Inflammatory macrophage treated with lipopolysaccharide for 4 hours (primary cell): ENCODE results near the gene KCNQ1.

Source experiments
- DNase-seq: peaks from one replicate; pipeline ENCODE4 v3.0.0-alpha.2; 2020

The KCNQ1 gene

DNA sequence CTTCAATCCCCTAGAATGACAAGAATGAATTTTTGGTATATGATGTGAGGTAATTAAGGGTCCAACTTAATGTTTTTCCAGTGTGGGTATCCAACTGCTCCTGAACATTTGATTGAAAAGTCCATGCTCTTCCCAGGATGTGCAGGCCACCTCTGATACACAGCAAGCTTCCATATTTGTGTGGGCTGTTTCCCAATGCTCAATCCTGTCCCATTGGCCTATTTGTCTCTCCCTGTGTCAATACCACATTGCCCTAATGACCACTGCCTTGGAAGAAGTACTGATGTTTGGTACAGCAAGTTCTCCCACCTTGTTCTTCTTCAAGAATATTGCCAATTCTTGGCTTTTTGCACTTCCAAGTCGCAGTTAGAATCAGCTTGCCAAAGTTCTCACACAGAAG is 212.1 kb downstream of the KCNQ1 start:
- no peak for DNase-seq

- no peak for DNase-seq
Measured at GRCh38 chr11:2657697-2658284, 213.0 kb downstream of the KCNQ1 start.

DNA sequence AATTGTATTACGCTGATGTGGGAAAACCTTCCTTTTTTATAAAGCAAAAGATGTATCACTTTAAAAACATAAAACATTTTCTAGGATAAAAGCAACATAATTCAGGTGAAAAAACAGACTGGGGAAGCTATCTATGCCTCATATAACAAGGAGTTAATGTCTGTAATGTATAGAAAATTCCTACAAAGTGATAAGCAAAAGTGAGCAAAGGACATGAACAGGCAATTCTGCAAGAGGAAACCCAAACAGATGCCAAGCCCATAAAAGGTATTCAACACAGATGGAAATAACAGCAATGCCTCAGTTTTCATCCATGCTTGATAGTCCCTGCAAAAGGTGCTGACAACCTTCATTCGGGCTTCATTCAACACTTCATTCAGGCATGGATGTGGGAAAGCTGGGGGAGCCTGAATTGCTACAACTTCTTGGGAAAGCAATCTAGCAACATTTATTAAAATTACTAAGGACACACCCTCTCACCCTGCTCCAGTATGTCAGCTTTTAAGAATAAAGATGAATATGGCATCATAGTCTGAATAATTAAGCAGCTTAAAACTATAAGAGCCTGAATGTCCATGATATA is 215.6 kb downstream of the KCNQ1 start:
- DNase-seq, result no peak

DNA sequence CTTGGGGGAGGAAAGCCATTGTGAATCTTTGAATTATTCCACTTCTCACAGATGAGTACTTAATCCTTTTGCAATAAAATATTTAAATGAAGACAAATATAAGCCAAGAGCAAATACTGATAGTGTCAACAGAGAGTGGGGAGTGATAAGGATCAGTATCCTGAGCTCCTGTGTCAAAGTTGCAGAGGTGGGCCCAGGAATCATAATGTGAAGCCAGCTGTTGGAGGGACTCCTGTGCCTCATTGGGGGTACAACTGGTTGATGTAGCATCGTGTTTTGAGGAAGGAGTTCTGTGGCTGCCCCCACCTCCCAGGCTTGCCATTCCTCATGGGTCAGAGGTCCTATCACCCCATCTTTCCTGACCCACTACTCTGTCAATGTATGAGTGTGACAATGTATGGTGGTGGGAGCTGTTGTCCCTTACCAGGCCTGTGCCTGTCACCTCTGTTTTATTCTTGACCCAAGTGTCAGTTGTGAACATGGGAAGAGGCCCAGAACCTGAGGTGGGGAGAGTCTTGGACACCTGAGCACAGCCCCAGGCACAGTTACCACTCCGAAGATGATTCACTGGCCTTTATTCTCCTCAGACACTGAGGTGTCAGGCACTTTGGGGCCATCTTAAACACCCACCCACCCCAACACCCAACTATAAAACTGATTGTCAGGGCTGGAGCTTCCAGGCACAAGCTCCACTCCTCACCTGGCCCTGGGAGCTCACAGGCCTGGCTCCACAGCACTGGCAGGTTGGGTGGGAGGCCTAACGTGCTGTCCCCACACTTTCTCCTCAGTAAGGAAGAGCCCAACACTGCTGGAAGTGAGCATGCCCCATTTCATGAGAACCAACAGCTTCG is 216.6 kb downstream of the KCNQ1 start:
- no peak for DNase-seq

DNA sequence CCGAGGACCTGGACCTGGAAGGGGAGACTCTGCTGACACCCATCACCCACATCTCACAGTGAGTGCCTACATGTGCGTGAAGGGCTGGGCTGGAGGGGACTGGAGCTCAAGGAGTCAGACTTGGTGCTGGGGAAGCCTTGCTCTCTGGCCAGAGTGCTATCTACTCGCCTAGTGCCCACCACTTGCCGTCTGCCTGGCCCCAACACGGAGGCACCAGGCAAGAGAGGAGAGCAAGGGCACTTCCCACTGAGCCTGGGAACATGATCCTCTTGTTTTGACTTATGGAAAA is 217.2 kb downstream of the KCNQ1 start:
- no peak for DNase-seq

DNA sequence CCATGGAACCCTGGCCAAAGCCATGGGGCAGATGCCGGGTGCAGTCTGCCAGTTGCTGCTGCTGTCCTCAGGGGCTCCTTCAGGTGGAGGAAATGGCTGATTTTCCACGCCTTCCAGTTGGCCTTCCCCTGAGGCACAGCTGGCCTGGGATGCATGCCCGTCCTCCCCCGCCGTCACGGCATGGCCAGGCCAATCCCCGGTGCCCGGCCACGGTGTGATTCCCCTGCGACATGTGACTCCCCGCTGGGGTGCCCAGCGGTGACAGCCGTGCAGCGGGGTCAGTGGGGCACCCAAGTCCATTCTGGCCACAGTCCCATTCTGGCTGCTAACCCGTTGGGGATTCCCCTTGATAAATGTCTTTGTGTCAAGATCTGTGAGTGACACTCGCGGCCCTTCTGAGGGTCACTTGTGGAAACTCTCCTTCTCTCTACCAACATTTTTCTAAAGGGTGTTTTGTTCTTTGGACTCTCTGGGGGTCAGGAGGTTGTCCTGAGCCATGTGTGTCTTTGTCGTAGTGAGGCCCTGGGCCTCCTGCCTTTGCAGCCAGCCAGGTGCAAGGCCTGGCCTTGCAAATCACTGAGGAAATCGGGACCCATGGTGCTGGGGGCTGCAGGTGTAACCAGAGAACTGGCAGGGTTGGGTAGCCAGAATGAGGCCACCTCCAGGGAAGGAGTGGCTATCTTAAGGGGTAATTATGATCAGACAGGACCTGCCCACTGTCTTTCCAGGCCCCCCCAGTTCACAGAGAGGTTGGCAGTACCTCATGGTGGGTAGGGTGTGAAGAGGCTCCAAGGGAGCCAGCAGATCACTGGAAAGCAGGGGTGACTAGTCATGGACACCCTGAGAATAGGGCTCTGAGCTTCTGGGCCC is 217.9 kb downstream of the KCNQ1 start:
- DNase-seq, result no peak

DNA sequence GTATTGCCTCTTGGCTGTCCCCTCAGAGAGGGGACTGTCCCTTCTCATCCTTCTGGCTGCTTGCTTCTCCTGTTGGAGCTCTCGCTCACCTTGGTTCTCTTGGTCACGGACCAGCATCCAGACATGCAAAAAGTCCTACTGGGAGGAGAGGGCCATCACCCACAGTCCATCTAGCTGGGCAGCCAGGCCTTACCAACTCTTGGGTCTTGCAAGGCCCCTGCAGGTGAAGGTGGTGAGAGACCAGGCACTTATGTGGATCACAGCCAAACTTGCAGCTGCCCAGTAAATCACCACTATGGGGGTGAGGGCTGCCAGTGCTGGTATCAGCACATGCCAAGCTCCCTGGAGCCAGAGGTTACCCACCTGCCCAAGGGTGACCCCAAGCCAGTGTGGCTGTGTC is 218.7 kb downstream of the KCNQ1 start:
- no peak for DNase-seq

DNA sequence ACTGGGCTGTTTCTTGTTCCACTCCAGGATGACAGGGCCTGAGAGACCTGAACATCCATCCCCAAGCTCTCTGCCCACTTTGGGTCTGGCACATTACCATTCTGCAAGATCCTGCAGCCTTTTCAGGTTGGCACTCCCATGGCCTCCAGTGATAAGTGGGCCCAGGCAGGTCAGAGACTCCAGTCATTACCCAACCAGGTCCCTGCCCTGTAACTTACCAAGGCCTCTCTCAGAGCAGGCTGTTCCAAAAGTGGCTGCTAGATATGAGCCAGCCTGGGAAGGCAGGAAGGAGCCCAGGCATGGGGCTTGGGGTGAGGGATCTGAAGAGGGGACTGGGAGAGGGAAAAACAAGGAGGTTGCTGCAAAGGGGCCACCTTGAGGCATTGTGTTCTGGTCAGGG is 219.1 kb downstream of the KCNQ1 start:
- DNase-seq, result no peak

- DNase-seq, result no peak
Measured at GRCh38 chr11:2664376-2664775, 219.6 kb downstream of the KCNQ1 start.

GRCh38 chr11:2664791-2665525 is 220.2 kb downstream of the KCNQ1 start:
- no peak for DNase-seq

DNA sequence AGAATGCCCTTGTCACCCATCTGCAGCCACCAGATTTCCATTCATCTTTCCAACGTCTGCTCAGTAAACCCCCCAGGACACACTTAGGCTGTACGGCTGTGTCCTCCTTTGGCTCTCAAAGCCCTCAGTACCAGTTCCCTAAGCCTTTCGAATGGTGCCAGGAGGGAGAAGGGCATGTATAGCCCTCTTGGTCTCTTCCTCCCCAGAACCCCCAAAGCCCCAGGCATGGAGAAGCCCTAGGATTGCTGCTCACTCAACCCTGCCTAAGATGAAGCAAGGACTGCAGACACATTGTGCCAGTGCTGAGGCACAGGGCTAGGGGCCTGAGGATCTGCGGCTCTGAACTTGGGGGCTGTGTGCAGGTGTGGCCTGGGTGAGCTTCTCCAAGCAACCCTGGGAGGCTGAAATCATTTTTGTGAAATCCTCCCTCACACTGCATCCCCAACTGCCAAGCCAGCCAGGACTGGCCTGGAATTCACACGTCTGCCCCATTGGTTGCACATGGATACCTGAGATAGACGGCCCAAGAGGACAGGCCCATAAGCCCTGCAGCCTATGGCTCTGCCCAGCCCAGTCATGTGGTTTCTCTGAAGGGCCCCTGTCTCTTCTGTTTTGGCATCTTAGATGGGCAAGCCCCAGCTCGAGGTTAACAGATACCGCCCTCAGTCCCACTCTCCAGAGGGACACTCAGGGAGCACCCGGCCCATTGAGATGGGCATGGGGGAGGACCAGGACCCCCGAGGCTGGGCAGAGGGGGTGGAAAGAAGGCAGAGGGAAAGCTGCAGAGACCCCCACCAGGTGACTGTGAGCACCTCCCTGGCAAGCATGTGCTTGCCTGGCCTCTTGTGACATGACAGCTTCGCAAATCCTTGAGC is 221.0 kb downstream of the KCNQ1 start:
- DNase-seq, result no peak

- DNase-seq, result no peak
Measured at GRCh38 chr11:2666401-2666741, 221.6 kb downstream of the KCNQ1 start.

DNA sequence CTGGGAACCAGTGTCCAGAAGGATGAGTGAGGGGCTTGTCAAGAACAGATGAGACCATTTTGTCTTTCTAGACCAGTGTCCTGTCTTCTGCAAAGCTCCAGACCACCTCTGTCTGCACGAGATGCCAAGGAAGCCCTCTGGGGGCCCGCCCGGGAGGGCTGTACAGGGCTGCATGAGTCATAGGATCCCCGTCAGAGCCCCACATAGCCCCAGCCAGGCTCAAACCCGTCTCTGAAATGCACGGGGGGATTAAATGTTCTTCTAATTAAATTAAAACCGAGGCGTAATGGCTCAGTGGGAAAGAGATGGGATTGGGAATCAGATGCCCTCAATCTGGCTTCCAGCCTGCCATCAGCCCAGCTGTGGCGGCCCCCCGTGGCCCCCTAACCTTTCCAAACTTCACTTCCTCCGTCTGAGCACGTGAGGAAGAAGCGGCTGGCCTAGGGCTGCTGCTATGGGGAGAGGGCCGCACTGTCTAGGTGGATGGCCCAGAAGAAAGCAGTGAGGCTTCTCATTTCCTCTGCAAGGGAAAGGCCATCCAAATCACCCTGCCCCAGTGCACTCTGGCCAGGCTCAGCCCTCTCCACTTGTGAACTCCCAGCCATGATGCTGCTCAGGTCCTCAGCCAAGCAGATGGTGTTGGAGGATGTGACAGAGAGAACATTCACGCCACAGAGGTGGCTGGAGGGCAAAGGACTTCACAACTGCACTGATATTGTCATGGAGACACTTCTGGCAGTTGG is 222.2 kb downstream of the KCNQ1 start:
- no peak for DNase-seq

- no peak for DNase-seq
Measured at GRCh38 chr11:2667940-2668339, 223.1 kb downstream of the KCNQ1 start.

DNA sequence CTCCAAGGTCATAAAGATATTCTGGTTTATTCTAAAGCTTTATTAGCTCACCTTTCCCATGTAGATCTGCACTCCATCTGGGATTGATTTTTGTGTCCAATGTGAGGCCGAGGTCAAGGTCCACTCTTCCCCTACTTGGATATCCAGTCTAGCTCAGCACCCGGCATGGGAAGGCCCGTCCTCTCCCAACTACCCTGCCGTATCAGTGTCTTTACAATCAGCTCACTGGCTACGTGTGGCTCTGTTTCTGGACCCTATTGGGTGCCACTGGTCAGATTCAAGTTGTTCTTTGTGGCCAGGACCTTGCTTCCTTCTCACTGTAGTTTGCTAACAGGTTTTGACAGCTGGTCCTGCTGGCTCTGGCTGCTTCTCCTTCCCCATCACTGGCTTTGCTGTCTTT is 224.1 kb downstream of the KCNQ1 start:
- DNase-seq, result no peak

GRCh38 chr11:2669634-2670469 is 225.0 kb downstream of the KCNQ1 start:
- no peak for DNase-seq

- no peak for DNase-seq
Measured at GRCh38 chr11:2670541-2671100, 225.8 kb downstream of the KCNQ1 start.

DNA sequence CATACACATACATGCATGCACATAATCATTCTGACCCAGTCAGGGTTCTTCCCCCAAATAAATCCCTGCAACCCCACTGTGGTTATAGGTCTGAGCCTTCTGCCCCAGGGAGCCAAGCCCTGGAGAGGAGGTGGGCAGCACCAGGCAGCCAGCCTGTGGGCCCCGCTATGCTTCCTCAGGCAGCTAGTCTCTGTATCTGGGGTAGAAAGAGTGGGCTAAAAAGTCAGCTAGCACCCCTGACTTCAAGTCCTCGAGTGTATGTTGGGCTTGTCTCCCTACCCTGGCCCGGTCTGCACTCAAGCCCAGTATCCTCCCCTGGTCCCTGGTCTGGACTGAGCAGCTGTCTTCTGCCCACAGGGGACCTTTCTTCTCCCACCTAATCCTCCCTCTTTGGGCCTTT is 226.9 kb downstream of the KCNQ1 start:
- no peak for DNase-seq

DNA sequence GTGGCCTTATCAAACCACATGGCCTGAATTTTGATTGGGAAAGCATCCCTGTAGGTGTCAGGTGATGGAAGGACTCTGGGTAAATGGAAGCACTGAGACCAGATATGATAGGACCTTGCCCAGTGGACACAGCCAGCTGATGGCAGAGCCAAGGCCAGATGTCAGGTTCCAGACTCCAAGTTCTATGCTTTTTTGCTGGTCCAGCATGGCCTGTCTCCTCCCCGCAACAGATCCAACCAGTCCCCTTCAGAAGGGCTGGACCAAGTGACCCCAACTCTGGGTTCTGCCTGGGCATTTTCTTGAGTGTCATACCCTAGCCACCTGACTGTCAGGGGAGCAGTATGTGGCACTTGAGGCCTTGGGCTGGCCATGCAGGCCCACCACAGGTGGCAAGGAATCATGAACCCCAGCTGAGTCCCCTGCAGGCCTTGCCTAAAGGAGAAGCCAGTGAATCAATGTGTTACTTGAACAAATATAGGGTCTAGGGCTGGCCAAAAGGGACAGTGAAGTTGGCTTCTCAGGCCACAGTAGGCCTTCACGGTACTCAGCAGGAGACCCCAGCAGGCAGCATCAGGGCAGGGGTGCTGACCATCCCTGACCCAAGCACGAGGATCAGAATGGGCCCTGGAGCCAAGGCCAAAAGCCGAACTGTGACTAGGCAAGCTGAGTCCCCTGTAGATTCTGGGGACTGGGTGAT is 227.9 kb downstream of the KCNQ1 start:
- DNase-seq, result no peak
